ENCODE measurements around the gene SPOP. TPM values are rescaled to one million over a fixed set of nuclear protein-coding genes. Genes with fewer than 3 reads are reported as not detected.

The SPOP gene
- total RNA-seq, 4 donors from 2014 or later = 35.9 to 74.7 (median 47.3) TPM

DNA sequence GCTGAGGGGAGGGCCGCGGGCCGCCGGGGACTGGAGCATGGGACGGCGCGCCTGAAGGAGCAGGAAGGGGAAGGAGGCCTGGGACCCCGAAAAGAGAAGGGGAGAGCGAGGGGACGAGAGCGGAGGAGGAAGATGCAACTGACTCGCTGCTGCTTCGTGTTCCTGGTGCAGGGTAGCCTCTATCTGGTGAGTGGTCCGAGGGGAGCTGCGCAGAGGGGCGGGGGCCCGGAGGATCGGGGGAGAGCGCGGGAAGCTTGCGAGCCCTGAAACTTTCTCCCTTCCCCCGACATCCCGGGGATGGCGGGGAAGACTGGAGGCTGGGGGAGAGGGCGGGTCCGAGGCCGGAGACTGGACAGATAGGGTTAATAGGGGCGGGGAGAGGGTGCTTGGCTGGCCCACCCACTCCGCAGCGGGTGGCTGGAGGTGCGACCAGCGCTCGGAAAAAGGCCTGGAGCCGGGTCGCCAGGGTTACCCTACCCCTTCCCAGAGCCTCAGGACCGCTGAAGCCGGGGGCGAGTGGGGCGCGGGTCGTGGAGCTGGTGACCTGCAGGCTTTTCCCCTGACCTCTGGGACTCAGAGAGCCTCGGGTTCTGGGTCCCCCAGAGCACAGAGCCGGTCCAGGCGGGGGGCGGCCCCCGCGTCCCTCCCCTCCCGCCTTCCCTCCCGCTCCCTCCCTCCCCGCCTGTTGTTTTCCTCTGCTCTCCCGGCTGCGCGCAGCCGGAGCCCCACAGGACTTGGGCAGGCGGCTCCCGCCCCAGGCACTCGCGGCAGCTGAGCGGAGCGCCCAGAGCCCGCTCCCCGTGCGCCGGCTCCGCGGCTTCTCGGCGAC lies 101.6 kb downstream of the SPOP start:
- H3K4me3 ChIP-seq (ENCODE audit: low read depth, poor library complexity, severe bottlenecking) = peak overlapping the region; percentile 53
- WGBS, 2 donors = 1 to 2% methylated on average over 39 to 63 of the region's 68 CpGs
- DNase-seq (ENCODE audit: low spot score in 2 of 2) = no peak
- intact Hi-C loops (cut with DNase I; ENCODE audit: low total_unique reads) = no loop called here
- TF ChIP-seq POLR2A (IDR thresholded peaks at IDR 0.05) = no peak
- TF ChIP-seq, protein P1, sequence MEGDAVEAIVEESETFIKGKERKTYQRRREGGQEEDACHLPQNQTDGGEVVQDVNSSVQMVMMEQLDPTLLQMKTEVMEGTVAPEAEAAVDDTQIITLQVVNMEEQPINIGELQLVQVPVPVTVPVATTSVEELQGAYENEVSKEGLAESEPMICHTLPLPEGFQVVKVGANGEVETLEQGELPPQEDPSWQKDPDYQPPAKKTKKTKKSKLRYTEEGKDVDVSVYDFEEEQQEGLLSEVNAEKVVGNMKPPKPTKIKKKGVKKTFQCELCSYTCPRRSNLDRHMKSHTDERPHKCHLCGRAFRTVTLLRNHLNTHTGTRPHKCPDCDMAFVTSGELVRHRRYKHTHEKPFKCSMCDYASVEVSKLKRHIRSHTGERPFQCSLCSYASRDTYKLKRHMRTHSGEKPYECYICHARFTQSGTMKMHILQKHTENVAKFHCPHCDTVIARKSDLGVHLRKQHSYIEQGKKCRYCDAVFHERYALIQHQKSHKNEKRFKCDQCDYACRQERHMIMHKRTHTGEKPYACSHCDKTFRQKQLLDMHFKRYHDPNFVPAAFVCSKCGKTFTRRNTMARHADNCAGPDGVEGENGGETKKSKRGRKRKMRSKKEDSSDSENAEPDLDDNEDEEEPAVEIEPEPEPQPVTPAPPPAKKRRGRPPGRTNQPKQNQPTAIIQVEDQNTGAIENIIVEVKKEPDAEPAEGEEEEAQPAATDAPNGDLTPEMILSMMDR (IDR thresholded peaks at IDR 0.05) = no peak

- intact Hi-C loops (cut with DNase I; ENCODE audit: low total_unique reads) = no loop called here
- no peak for TF ChIP-seq POLR2A (IDR thresholded peaks at IDR 0.05)
- TF ChIP-seq, protein P1 (IDR thresholded peaks at IDR 0.05) = no peak
- 0 to 1% methylated on average over 9 to 32 of the region's 55 CpGs for WGBS, 2 donors
- DNase-seq (ENCODE audit: low spot score in 2 of 2) = peak in 1 of 2 donors; percentile 93
- H3K4me3 ChIP-seq (ENCODE audit: low read depth, poor library complexity, severe bottlenecking) = peak within 1 kb of the TSS; percentile 53
Observed at GRCh38 chr17:49575679-49576087, 102.2 kb downstream of the SPOP start, which contains the start of gene NXPH3. NXPH3 (plus strand) TSS chr17:49575871; CDS start chr17:49576220, 349 bp downstream.

- 10 to 22% methylated on average over 14 to 29 of the region's 29 CpGs for WGBS, 2 donors
- intact Hi-C loops (cut with DNase I; ENCODE audit: low total_unique reads) = loop anchor here (5.0 kb wide), 1 partner anchor 422 kb away; the partner anchor contains the start of gene DLX3
- DNase-seq (ENCODE audit: low spot score in 2 of 2) = no peak
Observed at GRCh38 chr17:49574945-49575678, 102.8 kb downstream of the SPOP start.

GRCh38 chr17:49574323-49574781 lies 103.5 kb downstream of the SPOP start:
- 57 to 59% methylated on average over 5 to 13 of the region's 13 CpGs for WGBS, 2 donors
- intact Hi-C loops (cut with DNase I; ENCODE audit: low total_unique reads) = loop anchor here (5.0 kb wide), 1 partner anchor 423 kb away; the partner anchor contains the start of gene DLX3
- TF ChIP-seq, protein P1 (IDR thresholded peaks at IDR 0.05) = no peak
- TF ChIP-seq POLR2A (IDR thresholded peaks at IDR 0.05) = no peak
- DNase-seq (ENCODE audit: low spot score in 2 of 2) = no peak
- H3K4me3 ChIP-seq (ENCODE audit: low read depth, poor library complexity, severe bottlenecking) = no peak overlapping the region

More at GRCh38 chr17:49574945-49575678, 102.8 kb downstream of the SPOP start:
- TF ChIP-seq POLR2A (IDR thresholded peaks at IDR 0.05) = no peak
- TF ChIP-seq, protein P1 (IDR thresholded peaks at IDR 0.05) = no peak
- H3K4me3 ChIP-seq (ENCODE audit: low read depth, poor library complexity, severe bottlenecking) = no peak overlapping the region

- H3K4me3 ChIP-seq (ENCODE audit: low read depth, poor library complexity, severe bottlenecking) = no peak overlapping the region
- intact Hi-C loops (cut with DNase I; ENCODE audit: low total_unique reads) = loop anchor here (5.0 kb wide), 1 partner anchor 424 kb away; the partner anchor contains the start of gene DLX3
- no peak for TF ChIP-seq POLR2A (IDR thresholded peaks at IDR 0.05)
- TF ChIP-seq, protein P1 (IDR thresholded peaks at IDR 0.05) = no peak
- no peak for DNase-seq (ENCODE audit: low spot score in 2 of 2)
- 58 to 60% methylated on average over 15 of the region's 15 CpGs for WGBS, 2 donors
Observed at GRCh38 chr17:49573510-49574322, 104.2 kb downstream of the SPOP start.
